Measurements from ENCODE around the gene TEK.

Gene TEK

DNA sequence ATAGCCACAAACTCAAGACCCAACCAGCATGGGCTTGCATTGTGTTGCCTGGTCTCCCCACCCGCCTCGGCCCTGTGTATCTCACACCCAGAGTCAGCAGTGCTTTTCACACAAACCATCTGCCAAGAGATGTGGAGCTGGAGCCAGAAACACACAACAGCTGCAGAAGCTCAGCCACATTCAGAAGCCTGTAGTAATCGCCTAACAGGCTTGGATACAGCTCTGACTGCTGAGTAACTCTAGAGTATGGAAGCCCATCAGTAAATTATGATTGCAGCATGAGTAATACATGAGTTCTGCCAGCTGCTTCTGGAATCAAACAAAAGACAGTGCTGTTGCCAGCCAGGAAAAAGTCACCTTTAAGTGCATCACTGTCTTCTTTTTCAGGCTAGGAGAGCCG is 16.0 kb downstream of the TEK start:
- DNase-seq = no peak

DNA sequence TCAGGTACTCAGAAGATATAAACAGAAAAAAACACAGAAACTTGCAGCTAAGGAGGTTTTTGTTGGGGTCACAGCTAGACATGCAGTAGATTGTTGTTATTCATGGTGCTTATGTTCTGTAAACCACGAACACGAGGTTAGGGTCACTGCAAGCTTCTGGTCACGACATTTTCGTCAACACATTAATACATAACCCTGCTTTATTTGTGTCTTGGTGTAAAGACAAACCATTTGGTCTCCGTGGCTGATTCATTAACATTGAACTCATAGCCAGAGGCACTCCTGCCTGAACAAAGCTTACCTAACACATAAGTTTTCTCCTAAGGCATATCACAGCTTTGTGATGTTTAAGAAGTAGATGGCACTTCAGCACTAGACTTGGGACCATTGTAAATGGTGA is 16.9 kb downstream of the TEK start:
- no peak for DNase-seq

DNA sequence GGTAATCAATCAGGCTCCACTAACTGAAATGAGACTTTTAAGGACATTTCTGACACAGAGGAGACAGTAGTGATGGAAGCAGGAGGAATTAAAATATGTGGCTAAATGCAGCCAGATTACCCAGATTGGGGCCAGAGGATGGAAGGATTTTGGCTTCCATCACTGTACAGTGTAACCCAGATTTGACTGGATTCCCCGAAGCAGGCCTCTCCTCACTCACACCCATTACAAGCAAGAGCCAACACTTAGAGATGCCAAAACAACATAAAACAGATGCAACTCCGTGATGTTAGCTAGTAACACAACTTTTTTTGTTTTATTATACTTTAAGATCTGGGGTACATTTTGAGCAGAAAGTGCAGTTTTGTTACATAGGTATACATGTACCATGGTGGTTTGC is 17.6 kb downstream of the TEK start:
- DNase-seq = no peak

DNA sequence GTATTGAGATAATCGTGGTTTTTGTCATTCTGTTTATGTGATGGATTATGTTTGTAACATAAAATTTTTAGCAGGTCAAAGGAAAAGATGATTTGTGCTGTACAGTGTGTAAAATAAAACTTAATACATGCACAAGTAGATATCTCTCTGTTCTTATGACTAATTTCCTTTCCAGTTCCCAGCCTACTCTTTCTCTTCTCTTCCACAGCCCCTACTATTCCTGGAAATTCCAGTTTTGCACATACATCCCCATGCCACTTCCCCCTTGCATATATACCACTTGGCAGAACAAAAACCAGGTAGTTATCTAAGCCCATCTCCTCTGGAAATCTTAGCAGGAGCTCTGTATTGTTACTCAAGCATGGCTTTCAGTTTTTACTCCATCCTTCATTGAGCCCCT is 20.2 kb downstream of the TEK start:
- no peak for DNase-seq

DNA sequence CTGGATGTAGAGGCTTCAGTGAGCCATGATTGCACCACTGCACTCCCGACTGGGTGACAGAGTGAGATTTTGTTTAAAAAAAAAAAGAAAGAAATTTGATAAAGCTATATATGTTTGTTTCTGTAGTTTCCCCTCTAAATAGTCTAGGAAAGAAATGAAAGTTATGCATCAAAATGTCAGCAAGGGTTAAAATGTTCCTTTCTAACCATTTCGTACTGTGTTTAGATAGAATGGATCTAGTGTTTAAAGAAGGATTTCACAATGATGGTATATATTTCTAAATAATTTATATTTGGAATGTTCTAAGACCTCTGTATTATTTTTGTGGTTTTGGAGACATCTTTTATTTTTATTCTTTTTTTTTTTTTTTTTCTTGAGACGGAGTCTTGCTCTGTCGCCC is 22.7 kb downstream of the TEK start:
- DNase-seq = no peak

DNA sequence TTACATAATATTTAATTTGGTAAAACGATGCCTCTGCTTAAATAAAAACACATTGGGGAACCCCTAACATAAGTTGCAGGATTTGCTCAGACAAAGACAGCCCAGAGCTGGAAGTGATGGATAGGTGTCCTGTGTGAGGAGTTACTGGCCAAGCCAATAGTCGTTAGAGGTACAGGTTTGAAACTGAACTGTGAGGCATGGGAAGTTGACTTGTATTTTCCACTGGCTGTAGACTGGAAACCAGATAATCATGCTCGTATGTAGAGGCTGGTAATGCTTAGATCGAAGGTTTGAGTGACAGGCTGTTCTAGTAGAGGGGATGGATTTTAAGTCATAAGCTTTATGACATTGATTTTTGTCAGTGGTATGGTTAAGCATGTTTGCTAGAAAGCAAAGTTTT is 24.8 kb downstream of the TEK start:
- no peak for DNase-seq

DNA sequence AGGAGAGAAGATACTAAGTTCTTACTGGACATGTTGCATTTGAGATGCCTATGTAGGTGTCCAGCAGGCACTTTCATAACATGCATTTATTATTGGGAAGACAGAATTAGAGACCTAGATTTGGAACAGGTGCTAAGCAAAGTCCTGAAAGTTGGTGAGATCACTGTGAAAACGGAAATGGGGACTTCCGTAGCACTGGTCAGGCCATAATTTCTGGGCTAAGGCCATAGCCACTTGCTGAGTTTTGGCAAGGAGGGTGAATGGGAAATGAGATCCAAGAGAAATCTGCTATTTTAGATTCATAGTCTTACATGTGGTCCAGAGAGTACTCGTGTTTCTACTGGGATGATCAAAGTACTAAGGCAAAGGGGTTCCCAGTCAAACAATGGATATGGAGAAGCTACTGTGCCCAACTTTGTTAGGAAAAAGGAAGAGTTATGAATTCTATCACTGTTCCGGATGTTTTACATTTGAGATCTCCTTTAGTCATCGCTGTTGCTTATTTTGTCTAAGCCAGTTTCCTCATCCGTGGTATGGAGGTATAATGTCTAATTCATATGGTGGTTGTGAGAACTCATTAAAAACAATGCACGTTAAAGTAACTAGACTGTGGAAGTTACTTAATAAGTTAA is 33.4 kb downstream of the TEK start:
- no peak for DNase-seq

DNA sequence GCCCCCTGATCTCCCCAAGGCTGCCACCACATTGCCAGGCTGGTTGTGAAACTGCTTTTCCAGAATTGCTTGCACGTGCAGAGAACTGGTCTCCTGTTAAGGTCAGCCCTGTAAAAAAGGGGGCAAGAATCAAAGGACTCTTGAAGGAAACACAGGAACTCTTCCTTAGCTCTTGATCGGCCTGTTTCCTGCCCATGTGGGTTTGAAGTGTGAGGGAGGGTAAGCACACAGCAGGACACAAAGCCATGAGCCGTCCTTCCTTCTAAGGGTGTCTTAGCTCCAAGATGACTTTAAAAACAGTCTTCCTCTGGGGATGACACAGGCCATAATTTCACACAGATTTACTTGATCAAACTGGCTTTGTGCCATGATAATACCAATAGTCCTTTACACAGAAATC is 36.1 kb downstream of the TEK start:
- DNase-seq = no peak

DNA sequence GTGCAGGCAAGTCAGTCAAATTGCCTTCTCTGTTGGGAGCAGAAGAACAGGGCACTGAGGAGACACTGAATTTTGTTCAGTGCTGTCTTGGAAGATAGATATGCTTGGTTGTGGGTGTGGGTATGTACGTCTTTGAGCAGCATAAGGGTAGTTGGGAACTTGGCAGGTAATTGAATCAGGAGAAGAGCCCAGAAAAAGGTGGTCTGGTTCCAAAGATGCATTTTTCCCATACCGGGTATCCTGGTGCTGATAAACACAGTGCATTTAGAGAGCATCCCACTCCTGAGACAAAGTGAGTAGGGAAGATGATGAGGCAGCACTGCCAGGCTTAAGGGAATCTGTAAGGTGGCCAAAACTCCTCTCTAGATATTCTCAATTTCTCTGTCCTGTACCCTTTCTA is 40.6 kb downstream of the TEK start:
- DNase-seq = no peak

DNA sequence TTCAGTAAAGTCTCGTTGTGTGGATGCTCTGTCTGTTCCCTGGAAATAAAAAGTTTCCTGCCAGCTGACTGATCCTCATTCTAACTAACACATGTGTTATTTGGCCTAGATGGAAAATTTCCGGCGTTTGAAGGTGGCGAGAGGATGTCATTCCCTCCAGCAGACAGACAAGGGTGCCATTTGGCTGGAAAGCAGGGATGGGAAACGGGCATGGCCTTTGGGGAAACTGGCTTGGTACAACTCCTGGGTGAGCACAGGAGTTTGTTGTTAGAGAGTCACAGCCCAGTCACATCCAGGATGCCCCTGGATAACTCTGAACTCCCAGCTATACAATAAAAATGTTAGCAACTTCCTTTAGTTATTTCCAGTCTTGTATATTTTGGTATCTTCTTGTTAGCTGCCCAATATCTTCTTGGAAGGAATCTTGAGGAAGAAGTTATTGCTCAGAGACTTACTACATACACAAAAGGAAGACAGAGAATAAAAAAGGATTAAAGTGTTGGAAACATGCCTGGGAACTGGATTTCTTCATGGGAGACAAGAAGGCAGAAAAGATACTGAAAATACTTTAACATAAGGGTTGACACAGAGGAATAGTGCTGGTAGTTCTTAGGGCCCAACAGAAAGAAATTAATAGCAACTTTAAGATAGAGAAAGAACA is 41.9 kb downstream of the TEK start:
- DNase-seq = no peak

DNA sequence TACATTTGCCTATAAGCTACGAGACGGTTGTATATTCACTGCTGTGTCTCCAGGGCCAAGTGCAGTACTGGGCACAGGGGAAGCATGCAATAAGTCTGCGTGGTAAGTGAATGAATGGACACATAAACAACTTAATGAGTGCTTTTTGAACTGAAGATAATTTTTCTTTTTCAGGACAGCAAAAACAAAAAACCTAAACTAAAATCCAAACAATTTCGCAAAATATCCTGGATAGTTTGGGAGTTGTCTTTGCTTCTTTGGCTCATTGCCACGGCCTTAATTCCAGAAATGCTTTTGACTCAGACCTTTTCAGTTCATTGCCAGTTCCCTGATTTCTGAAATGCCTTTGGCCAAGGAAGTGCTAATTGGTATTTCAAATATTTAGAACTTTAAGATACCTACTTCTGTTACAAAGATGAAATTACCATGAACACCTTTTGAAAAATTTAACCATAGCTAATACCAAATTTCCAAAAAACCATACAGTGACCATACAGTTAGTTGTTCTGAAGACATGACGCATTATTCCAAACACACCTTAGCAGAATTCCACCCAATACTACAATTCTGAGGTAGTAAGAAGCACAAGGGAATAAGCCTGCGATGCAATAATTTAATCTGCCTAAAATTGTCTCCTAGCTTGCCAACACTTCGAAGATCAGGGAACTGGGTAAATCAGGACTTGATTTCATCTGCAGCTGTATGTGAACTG is 42.8 kb downstream of the TEK start:
- DNase-seq = no peak

DNA sequence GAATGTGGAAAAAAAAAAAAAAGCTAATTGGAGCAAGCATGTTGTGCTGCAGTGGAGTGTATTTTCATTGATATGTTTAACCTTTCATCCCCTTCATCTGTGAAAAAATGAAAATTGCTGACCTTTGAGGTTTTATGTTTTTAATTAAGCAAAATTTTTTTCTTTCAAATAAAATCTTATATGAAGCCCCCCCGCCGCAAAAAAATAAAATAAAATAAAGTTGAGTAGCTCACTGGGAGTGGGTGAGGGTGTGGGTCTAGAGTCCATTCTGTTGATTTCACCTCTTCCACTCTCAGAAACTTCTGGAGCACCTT is 43.3 kb downstream of the TEK start:
- no peak for DNase-seq

DNA sequence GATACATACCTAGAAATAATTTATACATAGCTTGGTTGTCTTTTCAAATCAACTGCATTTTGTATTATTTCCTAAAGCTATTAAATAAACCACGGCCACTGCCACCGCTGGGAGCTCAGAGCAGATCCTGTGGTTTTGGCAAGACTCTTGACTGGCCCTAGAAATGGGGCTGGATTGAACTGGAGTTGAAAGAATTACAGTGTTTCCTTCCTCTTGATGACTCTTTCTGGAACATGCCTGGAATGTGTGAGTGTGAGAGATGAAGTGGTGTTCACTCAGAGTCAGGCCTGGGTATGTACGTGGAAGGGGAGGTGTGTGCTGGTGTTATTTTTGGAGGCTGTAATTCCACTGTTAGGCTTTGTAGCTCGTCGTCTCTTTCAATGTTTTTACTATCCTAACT is 45.9 kb downstream of the TEK start:
- no peak for DNase-seq

DNA sequence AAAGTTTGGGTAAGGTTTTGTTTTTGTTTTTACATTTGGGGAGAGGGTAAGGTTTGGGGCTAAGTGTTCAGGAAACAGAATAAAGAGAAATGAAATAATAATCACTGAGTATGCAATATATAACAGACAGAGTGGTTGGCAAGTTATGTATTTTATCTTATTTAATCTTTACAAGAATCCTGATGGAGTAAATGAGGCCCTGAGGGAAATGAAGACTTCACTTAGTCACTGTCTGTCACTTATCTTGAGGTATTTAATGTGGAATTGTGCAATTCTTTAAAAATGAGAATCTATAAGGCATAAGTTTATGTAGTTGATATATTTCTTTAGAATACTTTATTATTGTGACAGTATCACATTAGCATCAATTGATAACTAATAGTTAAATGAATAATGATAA is 48.1 kb downstream of the TEK start:
- DNase-seq = no peak

DNA sequence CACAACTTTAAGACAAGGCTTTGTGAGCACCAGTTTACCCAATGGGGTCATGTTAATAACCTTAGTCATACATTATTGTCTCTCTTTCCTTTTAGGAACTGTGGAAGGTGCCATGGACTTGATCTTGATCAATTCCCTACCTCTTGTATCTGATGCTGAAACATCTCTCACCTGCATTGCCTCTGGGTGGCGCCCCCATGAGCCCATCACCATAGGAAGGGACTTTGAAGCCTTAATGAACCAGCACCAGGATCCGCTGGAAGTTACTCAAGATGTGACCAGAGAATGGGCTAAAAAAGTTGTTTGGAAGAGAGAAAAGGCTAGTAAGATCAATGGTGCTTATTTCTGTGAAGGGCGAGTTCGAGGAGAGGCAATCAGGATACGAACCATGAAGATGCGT is 48.7 kb downstream of the TEK start:
- no peak for DNase-seq

DNA sequence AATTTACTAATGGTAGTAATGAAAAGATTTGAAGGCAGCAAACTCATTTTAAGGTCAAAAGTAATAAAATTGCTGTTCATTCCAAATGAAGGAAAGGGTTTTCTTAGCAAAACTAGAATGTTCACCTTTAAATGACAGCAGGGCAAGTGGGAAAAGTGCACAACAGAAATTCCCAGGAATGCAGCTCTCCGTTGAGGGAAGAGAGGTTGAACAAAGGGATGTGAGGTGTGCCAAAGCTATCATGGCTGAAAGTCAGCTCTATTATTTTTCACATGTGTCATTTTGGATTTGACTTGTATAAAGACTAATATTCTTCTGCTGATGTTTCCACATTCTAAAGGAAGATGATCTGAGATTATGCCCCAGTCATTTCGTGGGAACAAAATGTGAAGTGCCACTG is 51.6 kb downstream of the TEK start:
- no peak for DNase-seq

DNA sequence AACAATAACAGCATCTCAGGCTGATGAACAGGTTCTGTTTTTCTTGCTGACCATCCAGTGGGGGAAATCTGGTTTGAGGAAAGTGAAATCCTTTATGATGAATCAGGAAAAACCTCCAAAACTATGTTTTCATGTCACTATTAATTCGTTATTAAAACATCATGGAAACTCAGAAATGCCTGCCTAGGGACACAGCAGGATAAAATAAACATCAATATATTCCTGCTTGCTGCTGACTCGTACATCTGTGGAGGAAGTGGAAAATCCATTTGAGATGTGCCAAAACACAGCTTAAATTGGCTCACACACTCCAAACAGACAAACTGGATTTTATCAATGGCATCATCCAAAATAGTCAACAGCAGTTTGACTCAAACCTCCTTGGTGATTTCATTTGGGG is 53.0 kb downstream of the TEK start:
- DNase-seq = no peak

DNA sequence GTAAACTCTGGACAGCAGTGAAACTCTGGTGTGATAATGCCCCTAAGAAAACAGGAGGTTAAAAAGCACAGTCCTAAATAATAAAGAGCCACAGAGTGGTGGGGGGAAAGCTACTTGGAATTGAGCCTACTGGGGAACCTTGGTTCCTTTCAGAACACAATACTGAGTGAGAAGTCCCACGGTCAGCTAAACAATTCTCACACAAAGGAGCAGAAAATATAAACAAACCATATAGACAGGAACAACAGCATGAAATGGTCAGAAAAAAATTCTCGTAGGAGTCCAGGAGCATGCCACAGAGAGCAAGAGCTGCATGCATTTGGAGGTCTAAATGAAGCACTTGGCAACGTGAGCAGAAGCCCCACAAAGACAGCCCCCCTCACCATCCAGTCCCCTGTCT is 56.0 kb downstream of the TEK start:
- DNase-seq = no peak

DNA sequence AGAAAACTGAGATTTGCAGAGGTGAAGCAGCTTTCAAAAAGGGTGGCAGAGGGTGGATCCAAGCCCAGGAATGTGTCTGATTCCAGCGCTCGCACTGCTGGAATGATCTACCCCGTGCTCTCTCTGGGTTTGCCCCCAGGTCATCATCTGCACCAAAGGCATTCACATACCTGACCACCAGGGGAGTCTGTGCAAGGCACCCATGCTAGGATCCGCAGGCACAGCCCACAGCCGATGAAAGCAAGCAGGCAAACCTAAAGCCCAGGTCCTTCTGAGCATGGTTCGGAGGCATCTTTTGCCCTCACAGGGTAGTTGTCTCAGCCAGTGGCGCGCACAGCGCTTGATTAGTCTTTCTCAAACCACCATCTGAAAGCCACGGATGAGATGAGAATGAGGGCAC is 56.6 kb downstream of the TEK start:
- no peak for DNase-seq

DNA sequence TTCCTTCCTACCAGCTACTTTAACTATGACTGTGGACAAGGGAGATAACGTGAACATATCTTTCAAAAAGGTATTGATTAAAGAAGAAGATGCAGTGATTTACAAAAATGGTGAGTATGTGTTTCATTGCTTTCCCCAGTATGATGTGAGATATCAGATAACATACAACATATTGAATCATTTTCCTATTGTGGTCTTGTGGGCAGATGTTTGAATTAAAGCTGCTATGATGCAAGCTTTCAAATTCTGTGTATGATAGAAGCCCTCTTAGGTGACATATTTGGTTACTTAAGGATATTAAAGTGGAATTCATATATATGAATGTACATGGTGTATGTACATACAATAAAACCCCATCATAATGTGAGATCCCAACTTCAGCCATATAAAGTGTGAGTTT is 59.5 kb downstream of the TEK start:
- no peak for DNase-seq

DNA sequence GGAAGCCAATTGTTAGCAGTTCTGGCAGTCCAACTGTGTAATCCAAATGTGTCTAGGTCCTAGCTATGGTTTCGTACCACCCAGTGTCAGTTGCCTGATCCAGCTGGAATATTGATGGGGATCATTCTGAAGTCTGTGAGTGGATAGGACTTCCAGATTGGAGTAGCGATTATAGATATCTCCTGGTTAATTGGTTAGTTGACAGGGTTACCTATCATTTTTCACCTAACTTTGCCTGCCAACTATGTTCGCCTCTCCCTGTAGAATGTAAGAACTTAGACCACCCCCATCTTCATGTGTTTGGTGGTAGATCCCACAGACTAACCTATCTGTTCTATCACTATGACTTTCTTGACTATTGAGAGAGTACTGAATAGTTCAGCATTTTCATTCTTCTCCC is 59.9 kb downstream of the TEK start:
- no peak for DNase-seq

DNA sequence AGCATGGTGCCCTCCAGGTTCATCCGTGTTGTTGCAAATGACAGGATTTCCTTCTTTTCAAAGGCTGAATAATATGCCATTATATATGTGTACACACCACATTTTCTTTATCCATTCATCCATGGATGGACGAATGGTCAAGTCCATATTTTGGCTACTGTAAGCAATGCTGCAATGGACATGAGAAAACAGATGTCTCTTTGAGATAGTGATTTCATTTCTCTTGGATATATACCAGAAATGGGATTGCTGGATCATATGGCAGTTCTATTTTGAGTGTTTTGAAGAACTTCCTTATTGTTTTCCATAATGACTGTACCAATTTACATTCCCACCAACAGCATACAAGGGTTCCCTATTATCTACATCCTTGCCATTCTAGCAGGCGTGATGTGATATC is 67.9 kb downstream of the TEK start:
- no peak for DNase-seq

DNA sequence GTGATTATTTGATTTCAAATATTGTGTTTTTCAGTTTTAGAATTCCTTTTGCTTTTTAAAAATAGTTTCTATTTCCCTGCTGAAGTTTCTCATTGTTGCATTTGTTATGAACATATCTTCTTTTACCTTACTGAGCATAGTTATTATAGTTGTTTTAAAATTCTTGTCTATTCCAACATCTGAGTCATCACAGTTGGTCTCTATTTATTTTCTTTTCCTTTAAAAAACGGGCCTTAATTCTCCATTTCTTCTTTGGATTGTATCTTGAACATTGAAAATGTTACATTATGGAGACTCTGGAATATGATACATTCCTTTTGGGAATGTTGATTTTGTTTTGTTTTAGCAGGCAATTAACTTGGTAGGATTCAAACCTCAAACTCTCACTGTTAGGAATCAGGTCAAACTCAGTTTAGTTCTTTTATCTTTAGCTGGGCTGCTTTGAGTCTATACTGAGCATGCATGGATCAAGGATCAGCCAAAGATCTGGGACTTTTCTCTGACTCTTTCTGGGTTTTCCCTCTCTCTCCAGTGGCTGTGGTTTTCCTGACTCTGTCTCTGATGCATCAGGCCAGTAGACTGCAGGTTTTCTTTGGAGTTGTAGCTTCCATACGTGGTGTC is 70.3 kb downstream of the TEK start:
- DNase-seq = no peak

DNA sequence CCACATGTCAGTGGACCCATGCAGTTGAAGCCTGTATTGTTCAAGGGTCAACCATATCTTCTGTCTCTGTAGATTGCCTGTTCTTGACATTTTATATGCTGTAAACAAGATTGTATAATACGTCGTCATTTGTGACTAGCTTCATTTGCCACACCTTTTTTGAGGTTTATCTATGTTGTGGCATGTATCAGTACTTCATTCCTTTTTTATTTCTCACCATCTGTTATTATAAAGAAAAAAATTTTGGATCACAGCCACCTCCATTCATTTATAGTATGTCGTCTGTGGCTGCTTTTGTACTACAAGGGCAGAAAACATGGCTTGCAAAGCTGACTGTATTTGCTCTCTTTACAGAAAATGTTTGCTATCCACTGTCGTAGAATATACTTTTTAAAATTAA is 72.4 kb downstream of the TEK start:
- DNase-seq = no peak

DNA sequence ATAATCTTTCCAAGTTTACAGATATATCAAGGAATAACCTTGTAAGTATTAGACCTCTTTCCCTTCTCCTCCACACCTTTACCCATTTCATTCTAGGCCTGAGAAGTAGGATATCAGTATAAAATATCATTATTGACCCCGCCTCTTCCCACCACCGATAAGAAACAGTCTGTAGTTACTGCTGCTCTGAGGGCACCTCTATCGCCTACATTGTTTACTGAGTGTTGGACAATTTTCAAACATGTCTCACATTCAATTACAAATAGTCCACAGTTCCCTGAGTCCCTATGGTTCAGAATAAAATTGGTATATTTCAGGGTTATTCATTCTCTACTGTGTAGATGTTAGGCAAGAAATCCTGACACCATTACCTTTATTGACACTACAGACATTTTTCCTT is 73.4 kb downstream of the TEK start:
- DNase-seq = no peak

All from NCI-H2107 (cell line).